Fibroblast of mammary gland (primary cell): Measurements from ENCODE around the gene ALPG.
"Not testable (repeated sequence)": the region's sequence is repeated elsewhere in the genome, so short reads cannot be mapped to it uniquely, and the experiment has no call there.

Source experiments
- DNase-seq: peaks from one replicate; pipeline ENCODE4 v3.0.0-alpha.2; 2010; ENCODE audit warnings: low read depth
- H3K4me3 ChIP-seq: 2 replicates; pipeline ENCODE4 v1.5.1; 2011; ENCODE audit warnings: low read depth, mild to moderate bottlenecking, low read length, moderate library complexity; ENCODE audit not compliant: control insufficient read depth
- CTCF ChIP-seq: conservative IDR thresholded peaks from 2 replicates; pipeline ENCODE4 v1.5.1; 2011; ENCODE audit warnings: low read depth, low read length, inconsistent platforms; ENCODE audit not compliant: control insufficient read depth, insufficient read depth

The ALPG gene

DNA sequence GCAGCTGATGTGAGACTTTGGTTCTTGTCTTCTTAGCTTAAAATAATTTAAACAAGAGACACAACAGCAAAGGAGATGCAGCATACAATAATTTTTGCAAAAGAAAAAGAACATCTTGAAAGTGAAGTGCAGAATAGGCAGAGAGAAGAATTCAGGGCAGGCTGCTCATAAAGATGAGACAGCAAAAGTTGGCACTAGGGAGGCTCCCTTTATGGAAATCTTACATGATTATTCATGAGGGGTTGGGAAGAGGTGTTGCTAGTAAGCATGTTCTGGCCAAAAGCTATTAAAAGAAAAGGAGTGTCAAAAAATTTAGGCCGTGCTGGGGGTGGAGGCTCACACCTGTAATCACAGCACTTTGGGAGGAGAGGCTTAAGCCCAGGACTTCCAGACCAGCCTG lies 32.3 kb upstream of the ALPG start:
- no peak overlapping the region for H3K4me3 ChIP-seq
- TF ChIP-seq CTCF: no peak
- no peak for DNase-seq

DNA sequence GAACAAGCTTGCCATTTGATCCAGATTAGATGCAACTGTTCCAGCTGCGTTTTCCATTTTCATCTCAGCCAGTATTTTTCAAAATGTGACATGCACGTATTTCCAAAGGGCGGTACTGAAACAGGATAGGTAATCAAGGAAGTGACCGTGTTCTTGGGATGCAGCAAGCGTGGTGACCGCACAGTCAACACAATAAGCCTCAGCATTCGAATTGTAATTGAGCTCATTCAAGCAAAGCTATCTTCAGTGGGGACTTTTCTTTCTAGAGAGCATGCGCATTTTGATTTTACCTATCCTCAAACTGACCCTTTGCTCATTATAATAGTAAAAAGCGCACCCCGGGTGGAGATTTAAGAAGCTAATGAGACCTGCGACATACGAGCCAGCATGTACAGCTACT lies 31.5 kb upstream of the ALPG start:
- DNase-seq: no peak
- no peak overlapping the region for H3K4me3 ChIP-seq
- TF ChIP-seq CTCF: no peak

GRCh38 chr2:232376260-232376659 lies 30.4 kb upstream of the ALPG start:
- no peak for TF ChIP-seq CTCF
- no peak overlapping the region for H3K4me3 ChIP-seq
- no peak for DNase-seq

DNA sequence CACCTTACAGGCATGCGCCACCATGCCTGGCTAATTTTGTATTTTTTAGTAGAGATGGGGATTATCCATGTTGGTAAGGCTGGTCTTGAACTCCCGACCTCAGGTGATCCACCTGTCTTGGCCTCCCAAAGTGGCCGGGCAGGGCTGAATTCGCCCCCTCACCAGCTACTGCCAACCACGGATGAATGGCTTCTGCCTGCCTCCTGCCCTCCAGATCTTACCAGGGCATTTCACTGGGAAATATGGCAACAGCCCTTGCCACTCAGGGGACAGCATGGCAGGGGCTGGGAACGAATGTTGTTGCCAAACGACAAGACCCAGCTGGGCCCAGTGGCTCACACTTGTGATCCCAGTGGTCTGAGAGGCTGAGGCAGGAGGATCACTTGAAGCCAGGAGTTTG lies 29.9 kb upstream of the ALPG start:
- TF ChIP-seq CTCF: no peak
- DNase-seq: no peak
- H3K4me3 ChIP-seq: no peak overlapping the region

- DNase-seq: no peak
- H3K4me3 ChIP-seq: no peak overlapping the region
- TF ChIP-seq CTCF: no peak
Measured at GRCh38 chr2:232377319-232377718, 29.3 kb upstream of the ALPG start.

DNA sequence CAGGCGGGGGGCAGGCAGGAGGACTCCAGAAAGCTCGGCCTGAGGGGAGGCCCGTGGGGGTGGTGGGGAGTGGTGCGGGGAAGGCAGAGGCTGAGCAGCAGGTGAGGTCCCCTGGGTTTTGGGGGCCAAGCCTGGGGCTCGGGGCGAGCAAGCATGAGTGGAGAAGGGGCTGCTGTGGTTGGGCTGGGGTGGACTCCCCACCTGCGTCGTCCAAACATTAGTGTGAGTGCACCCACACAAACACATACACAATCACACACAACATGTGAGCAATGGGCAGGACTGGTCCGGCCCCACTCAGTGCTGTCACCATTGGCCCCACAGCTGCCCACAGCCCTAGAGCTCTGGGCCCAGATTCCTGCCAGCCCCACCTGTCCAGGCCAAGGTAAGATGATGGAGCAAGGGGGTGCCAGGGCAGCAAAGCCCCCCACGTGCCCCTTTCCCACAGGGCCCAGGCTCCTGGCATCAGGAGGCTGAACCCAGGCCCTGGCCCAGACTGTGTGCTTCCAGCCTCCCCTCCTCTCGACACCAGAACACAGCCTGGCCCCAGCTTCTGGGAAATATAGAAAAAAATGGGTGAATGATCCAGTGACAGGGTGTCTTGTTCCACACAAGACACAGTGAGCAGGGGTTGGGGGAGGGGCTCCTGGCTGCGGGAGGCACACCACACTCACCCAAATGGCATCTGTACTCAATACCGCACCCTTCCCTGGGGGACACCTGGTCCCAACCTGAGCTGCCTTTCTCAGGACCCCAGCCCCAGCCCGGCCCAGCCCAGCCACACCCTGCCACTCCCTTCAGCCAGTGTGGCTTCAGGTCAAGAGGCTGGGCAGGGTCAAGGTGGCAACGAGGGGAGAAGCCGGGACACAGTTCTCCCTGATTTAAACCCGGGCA lies 28.6 kb upstream of the ALPG start:
- no peak for DNase-seq
- TF ChIP-seq CTCF: no peak
- no peak overlapping the region for H3K4me3 ChIP-seq

- not testable (repeated sequence) for H3K4me3 ChIP-seq, DNase-seq
Measured at GRCh38 chr2:232378735-232379151, 27.9 kb upstream of the ALPG start, which contains the start of gene ALPP. Gene ALPP (plus strand): TSS chr2:232378751. CDS start chr2:232378803, 52 bp downstream.

DNA sequence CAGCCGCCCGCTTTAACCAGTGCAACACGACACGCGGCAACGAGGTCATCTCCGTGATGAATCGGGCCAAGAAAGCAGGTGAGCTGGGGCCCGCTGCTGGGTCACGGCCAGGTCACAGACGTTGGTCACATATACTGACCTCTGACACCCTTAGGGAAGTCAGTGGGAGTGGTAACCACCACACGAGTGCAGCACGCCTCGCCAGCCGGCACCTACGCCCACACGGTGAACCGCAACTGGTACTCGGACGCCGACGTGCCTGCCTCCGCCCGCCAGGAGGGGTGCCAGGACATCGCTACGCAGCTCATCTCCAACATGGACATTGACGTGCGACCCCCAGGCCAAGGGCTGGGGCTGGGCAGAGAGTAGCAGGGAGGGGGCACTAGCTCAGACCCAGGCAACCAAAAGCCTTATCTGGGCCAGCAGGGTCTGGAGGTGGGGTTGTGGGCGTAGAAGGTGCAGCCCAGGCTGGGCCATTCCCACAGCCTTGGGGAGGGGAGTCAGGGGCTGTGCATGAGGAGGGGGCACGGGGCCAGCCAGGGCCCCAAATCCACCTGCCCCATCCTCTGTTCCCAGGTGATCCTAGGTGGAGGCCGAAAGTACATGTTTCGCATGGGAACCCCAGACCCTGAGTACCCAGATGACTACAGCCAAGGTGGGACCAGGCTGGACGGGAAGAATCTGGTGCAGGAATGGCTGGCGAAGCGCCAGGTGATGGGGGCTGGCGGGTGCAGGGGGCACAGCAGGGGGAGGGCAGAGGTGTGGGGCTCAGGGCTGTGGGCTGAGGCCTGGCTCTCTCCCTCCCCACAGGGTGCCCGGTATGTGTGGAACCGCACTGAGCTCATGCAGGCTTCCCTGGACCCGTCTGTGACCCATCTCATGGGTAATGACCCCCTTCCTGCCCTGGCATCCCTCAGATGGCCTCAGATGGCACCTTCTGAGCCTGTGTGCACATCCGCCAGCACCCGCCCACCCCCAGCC lies 26.7 kb upstream of the ALPG start:
- not testable (repeated sequence) for DNase-seq, H3K4me3 ChIP-seq

GRCh38 chr2:232381204-232382031 lies 25.2 kb upstream of the ALPG start:
- DNase-seq, H3K4me3 ChIP-seq: not testable (repeated sequence)
